GM21447 (cell line): Measurements from ENCODE around the gene KLF15.

Experiments
- ATAC-seq: cut with Tn5 transposase; IDR thresholded peaks from one replicate; pipeline ENCODE4 v1.9.1; 2021; ENCODE audit not compliant: unreplicated experiment

The KLF15 gene

DNA sequence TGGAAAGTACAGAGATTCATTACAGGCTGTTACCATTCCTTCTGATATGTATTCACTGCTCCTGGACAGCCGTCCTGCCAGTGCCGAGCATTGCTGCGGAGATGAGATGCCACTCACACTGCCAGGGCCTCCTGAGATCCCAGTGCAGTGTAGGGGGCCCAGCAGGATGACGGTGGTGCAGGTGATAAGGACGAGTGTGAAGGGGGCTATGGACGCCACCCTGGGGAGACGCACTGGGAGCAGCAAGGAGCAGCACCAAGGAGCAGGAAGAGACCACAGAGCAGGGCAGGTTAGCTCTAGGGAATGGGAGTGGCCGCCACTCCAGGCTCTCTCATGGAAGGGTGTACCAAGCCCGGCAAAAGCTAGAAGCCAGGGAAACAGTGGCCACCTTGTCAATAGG is 4.0 kb upstream of the KLF15 start:
- no peak for ATAC-seq

DNA sequence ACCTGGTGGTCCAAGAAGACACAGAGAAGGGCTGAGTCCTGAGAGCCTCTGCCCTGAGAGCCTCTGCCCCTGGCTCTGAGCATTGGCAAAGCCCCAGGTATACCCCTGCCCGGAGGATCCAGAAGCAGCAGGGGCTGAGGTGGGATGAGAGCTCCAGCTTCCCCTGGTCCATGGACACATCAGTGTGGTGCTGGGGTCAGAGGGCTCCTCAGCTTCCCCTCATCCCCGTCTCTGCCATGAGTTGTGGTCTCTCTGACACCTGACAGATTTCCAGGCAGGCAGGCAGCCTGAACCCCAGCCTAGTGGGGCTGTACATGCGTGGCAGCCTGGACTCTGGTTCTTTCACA is 3.5 kb upstream of the KLF15 start:
- no peak for ATAC-seq

DNA sequence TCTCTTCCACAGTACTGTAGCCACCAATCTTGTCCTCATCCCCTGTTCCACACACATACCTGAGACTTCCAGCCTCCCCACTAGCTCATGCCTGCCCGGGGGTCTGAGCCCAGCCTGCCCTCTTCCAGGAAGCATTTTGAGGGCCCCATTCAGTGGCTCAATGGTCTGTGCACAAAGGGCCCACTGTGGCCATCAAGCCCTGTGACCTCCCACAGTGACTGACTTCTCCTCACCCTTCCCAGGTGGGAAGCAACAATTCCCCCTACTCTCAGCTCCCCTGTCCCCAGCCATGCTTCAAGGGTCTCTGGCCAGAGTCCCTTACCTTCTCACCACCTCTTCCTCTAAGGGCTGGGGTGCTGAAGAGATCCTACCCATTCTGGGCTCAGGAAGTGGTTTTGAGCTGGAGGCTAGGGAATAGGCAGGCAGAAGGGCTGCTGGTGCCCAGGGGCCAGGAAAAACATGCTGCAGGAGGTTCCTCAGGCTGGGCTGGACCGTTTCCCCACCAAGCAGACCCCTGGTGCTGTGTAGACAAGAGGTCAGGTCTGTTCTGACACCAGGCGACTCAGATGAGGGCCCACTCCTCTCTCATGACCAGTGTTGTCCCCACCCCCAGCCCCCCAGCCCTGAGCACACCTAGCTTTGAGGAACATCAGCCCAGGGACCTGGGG is 3.0 kb upstream of the KLF15 start:
- ATAC-seq = no peak

DNA sequence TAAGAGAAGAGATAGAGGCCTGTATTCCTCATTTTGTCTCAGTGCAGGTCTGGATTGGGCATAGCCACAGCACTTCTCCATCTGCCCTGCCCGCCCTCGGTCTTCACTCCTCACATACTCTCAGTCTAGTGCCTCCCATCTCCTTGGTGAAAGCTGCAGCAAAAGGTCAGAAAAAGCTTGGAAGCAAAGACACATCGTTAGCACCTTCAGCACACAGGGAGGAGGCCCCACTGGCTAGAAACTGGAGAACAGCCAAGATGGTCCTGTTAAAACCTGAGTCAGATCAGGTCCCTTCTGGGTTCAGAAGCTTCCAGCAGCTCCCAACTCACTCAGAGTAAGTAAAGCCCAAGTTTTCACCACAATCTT is 1.6 kb upstream of the KLF15 start:
- ATAC-seq = no peak

DNA sequence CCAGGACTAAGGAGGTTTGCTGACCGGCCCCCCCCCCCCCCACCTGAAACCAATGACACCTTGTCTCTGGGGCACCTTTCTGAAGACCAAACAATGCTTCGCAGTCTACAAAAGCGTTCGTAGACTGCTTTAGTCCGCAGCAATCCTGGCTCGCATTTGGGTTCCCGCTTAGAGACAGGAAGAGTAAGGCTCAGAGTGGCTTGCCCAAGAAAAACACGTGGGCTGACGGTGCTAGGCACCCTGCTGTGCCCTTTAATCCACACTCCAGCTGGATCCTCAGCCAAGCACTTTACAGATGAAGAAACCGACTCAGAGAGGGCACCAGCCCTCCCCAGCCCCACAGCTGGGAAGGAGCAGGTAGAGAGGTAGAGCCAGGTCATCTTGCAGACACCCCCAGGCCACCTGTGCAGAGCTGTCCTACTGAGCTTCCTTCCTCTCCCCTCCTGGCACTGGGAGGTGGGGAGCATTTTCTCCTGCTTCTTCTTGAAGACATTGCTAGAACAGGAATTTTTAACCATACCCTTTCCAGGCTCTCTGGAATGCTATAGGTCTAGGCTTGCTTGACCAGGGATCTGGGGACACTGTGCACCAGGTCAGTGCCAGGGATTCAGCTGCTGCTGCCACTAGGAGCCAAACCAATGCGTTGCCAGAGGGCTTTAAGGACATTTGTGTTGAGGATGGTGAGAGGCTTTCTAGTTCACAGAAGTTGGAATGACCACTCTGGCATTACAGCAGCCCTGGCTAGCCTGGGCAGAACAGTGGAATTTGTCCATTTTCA is 1.0 kb upstream of the KLF15 start:
- ATAC-seq = no peak

GRCh38 chr3:126356373-126357264 is 589 bp downstream of the KLF15 start:
- no peak for ATAC-seq

DNA sequence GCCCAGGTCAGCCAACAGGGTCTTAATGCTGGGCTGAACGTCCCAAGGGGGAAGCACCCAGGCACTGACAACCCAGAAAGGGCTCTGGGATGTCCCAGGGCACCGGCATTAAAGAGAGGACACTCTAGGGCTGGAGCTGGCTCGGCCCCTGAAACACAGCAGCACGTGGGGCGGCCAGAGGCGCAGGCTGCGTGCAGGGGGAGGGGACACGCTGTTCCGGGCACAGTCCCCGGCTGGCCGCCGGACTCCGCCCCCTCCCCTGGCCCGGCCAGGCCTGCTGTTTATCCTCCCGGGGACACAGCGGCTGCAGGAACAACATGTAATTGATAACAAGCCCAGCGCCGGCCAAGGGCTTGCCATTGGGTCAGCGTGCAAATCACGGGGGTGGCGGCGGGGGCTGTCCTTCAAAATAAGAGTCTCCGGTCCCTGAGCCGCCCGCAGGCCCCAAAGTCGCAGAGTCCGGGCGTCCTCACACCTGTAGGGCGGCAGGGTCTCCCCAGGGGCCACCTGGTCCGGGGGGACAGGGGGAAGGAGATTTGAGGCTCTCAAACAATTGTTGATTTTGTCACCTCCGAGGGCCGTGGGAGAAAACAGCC is 1.3 kb downstream of the KLF15 start:
- no peak for ATAC-seq

GRCh38 chr3:126355251-126355650 is 2.0 kb downstream of the KLF15 start:
- no peak for ATAC-seq

DNA sequence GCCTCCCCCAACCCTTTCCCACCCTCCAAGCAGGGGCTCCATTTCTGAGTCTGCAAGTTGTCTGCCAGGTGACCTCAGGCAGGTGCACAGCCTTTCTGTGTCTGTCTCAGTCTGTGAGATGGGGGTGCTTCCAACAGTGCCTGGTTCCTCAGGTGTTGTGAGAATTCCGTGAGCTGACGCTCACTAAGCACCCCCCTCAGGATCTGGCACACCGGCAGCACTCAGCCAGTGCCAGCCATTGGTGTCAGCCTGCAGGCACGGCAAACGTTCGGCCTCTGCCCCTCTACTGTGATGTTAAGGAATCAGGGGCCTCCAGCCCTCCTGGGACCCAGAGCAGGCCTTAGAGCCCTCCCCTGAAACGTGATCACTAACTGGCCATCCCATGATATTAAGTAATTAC is 2.4 kb downstream of the KLF15 start:
- no peak for ATAC-seq

DNA sequence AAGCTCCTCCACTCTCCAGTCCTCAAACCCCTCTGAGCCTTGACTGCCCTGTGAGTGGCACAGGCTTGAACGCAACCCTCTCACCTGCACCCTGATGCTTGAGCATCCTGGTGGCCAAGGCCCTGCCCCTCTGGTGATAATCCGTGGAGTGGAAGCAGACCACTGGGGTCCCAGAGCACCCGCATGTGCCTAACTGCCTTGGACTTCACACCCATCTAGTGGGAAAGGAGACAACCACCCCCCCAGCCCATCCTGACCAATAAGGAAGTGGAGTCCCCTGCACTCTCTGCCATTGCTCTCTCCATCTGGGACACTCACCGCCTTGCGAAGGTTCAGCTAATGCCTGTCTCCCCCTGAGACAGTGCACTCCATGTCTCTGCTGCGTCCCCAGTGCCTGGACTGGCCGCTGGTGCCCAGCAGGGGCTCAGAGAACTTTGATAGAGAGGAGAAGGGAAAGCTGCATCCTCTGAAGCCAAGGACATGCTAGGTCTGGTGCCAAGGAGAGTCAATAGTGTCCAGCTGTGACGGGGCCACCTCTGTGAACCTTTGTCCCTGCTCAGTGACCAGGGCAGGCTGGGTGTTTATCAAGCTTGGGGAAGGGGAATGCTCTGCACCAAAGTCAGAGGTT is 3.4 kb downstream of the KLF15 start:
- ATAC-seq = no peak

GRCh38 chr3:126352476-126353454 is 4.4 kb downstream of the KLF15 start:
- ATAC-seq = no peak

GRCh38 chr3:126351771-126352475 is 5.3 kb downstream of the KLF15 start:
- ATAC-seq = no peak

- ATAC-seq = no peak
These were observed 6.0 kb downstream of the KLF15 start for GRCh38 chr3:126351086-126351770.

DNA sequence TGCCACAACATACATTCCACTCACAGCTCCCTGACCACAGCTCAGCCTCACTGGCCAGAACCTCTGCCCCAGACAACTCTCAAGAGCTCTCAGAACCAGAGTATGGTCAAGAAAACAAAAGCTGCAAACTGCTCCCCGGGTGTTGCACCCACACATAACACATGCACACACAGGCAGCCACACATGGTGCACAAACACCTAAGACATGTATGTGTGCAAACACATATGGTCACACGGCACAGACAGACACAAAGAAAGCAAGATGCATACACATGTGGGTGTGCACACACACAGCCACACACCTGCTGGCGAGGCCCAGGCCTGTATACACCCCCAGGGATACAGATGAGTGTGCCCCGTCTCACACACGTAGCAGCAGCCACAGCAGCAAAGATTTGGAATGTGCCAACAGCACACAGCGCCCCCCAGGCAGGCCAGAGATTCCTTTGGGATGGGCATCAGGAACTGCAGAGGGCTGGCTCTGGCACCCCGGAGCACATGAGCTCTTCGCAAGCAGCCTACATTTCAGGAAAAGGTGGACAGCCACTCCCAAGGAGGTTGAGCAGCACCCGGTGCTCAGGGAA is 6.6 kb downstream of the KLF15 start:
- no peak for ATAC-seq

GRCh38 chr3:126349611-126350501 is 7.4 kb downstream of the KLF15 start:
- no peak for ATAC-seq

GRCh38 chr3:126349071-126349470 is 8.1 kb downstream of the KLF15 start:
- ATAC-seq = no peak

DNA sequence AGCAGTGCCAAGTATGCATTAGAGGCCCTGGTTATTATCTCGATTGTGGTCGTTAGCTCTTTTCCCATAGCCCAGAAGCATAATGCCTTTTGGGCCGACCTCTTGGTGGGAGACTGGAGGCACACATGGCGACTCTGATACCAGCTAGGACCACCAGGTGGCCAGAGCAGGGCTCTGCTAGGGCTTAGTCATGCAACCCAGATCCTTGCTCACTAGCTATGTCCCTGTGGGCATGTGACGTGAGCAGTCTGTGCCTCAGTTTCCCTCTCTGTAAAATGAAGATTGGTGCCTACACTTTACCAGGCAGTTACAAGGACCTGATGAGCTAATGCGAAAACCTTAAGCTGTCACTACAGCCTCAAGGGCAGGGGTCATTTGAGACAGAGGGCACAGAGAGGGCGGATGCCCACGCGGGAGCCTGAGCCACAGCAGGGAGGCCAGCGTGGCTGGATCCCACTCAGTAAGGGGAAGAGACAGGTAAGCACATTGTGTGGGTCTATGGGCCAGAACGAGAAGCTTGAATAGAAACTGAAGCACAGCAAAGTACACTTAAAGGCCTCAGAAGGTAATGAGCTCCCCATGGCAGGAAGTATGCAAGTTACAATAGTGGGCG is 8.8 kb downstream of the KLF15 start:
- ATAC-seq = no peak
